KG1 (cell line): Measurements from ENCODE around the gene PRDM11.

Source experiments
- DNase-seq: peaks from one replicate; lab custom pipeline; 2025; lab: John Stamatoyannopoulos, UW

PRDM11 gene

GRCh38 chr11:45212566-45213315 lies 66.3 kb downstream of the PRDM11 start:
- no peak for DNase-seq

DNA sequence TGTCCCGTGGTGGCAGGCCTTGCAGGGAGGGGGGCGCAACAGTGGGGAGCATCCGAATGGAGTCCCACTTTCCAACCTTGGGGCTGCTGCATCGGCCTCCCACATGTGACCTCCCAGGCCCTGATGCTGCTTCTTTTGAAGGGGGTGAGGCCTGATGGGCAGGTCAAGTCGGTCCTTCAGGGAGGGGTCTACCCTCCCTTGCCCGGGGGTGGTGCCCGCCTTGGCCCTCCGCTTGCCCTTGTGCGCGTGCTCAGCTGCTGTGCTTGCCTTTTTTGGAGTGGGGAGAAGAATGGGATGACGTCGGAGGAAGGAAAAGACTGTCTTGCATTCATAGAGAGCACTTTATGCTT lies 66.9 kb downstream of the PRDM11 start:
- no peak for DNase-seq

DNA sequence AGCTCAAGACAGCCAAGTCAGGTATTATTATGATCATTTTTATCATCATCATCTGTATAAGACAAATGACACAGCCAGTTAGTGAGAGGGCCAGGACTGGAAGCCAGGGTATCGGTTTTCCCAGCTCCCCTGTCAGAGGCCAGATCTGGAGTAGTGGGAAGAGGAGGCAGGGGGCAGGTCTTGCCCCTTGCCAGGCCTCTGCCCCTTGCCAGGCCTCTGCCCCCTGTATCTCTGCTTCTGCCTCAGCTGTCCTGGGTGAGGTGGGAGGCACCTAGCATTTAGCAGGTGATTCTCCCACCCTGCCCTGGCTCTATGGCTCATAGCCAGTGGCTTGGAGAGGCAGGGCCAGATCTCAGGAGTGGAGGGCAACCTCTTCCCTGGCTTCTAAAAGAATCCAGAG lies 67.3 kb downstream of the PRDM11 start:
- no peak for DNase-seq

- DNase-seq, result no peak
Measured at GRCh38 chr11:45215098-45215865, 68.8 kb downstream of the PRDM11 start.

DNA sequence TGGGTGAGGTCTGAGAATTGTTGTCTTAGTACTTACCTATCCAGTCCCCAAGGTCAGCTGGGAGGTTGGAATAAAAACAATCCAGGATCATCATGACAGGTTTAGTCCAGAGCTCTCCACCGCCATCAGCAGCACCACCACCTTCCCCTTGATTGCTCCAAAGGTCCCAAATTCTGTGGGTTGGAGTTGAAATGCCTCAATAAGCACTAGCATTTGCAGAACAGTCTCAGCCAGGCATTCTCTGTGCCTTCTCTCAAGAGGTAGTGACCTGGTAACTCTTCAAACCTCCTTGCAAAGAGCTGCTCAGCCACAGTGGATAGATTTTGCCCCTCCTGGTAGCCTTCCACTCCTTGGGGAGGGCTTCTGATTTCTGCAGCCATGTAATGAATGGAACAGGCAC lies 69.6 kb downstream of the PRDM11 start:
- DNase-seq, result no peak

GRCh38 chr11:45216901-45217300 lies 70.5 kb downstream of the PRDM11 start:
- no peak for DNase-seq

GRCh38 chr11:45217991-45218390 lies 71.6 kb downstream of the PRDM11 start:
- DNase-seq, result no peak

DNA sequence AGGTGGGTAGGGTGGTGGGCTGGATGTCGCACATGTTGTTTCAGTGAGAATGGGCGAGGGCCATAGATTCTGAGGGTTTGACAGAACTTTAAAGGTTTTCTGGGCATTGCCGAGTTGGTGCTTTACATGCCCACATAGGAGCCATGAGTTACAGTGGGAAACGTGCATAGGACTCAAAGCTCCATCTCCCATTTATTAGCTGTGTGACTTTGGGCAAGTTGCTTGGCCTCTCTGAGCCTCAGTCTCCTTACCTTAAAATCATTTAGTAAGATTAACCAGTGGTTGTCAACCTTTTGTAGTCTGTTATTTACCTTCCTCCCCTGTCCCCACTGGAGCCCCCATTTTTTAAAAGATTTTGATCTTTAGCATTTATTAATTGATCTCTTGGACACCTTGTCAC lies 72.3 kb downstream of the PRDM11 start:
- no peak for DNase-seq

DNA sequence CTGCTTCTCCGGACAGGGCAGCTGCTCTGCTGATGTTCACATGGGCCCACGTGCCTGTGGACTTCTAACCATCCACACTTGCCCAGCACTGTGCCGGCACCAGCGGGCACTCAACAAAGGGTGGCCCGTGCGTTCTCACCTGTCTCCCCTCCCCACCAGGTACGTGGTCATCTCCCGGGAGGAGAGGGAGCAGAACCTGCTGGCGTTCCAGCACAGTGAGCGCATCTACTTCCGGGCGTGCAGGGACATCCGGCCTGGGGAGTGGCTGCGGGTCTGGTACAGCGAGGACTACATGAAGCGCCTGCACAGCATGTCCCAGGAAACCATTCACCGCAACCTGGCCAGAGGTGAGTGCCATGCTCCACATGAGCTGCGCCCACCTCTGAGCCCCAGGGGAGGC lies 73.0 kb downstream of the PRDM11 start:
- no peak for DNase-seq

- no peak for DNase-seq
Measured at GRCh38 chr11:45223496-45223895, 77.1 kb downstream of the PRDM11 start.

GRCh38 chr11:45224766-45225165 lies 78.3 kb downstream of the PRDM11 start:
- DNase-seq, result no peak

DNA sequence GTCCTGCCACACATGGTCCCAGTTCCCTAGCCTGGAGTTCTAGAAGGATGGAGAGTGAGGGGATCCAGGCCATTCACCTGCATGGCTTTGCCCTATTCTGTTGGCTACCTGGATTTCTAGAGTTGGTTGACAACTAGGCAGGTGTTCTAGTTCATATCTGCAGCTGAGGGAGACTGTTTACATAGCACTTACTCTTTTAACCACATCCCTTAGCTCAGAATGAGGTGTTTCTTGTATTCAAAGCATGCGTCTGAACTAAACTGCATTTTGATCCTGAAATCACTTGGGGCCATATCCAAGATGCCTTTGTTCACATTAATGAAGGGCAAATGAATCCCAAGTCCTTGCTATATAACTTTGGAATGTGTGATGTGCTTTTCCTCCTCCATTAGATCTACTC lies 78.8 kb downstream of the PRDM11 start:
- no peak for DNase-seq

DNA sequence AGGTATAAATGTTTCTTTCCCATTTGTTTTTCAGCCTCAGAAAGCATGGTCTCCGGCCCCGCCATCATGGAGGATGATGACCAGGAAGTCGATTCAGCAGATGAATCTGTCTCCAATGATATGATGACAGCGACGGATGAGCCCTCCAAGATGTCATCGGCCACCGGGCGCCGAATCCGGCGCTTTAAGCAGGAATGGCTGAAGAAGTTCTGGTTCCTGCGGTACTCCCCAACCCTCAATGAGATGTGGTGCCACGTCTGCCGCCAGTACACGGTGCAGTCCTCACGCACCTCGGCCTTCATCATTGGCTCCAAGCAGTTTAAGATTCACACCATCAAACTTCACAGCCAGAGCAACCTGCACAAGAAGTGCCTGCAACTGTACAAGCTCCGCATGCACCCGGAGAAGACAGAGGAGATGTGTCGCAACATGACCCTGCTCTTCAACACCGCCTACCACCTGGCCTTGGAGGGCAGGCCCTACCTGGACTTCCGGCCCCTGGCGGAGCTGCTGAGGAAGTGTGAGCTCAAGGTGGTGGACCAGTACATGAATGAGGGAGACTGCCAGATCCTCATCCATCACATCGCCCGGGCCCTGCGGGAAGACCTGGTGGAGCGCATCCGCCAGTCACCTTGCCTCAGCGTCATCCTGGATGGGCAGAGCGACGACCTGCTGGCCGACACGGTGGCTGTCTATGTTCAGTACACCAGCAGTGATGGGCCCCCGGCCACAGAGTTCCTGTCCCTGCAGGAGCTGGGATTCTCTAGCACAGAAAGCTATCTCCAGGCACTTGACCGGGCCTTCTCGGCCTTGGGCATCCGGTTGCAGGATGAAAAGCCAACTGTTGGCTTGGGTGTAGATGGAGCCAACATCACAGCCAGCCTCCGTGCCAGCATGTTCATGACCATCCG lies 79.8 kb downstream of the PRDM11 start:
- no peak for DNase-seq

DNA sequence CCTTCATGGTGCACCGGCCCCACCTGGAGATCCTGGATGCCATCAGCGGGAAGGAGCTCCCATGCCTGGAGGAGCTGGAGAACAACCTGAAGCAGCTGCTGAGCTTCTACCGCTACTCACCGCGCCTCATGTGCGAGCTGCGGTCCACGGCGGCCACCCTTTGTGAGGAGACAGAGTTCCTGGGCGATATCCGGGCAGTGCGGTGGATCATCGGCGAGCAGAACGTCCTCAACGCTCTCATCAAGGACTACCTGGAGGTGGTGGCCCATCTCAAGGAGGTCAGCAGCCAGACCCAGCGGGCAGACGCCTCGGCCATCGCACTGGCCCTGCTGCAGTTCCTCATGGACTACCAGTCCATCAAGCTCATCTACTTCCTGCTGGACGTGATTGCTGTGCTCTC lies 80.5 kb downstream of the PRDM11 start:
- DNase-seq, result no peak

DNA sequence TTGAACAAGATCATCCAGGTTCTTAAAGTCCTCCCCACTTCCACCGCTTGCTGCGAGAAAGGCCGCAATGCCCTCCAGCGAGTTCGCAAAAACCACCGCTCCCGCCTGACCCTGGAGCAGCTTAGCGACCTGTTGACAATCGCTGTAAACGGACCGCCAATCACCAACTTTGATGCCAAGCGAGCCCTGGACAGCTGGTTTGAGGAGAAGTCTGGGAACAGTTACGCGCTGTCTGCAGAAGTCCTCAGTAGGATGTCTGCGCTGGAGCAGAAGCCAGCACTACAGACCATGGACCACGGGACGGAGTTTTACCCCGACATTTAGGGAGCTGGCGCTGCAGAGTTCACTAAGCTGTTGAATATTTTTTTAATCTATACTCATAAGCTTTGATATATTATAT lies 81.4 kb downstream of the PRDM11 start:
- no peak for DNase-seq

- DNase-seq, result no peak
Measured at GRCh38 chr11:45229401-45230020, 83.1 kb downstream of the PRDM11 start.

GRCh38 chr11:45232341-45233080 lies 86.1 kb downstream of the PRDM11 start:
- no peak for DNase-seq

- peak; percentile 10 for DNase-seq
Measured at GRCh38 chr11:45233121-45233803, 86.8 kb downstream of the PRDM11 start.

GRCh38 chr11:45233804-45234170 lies 87.3 kb downstream of the PRDM11 start:
- no peak for DNase-seq

DNA sequence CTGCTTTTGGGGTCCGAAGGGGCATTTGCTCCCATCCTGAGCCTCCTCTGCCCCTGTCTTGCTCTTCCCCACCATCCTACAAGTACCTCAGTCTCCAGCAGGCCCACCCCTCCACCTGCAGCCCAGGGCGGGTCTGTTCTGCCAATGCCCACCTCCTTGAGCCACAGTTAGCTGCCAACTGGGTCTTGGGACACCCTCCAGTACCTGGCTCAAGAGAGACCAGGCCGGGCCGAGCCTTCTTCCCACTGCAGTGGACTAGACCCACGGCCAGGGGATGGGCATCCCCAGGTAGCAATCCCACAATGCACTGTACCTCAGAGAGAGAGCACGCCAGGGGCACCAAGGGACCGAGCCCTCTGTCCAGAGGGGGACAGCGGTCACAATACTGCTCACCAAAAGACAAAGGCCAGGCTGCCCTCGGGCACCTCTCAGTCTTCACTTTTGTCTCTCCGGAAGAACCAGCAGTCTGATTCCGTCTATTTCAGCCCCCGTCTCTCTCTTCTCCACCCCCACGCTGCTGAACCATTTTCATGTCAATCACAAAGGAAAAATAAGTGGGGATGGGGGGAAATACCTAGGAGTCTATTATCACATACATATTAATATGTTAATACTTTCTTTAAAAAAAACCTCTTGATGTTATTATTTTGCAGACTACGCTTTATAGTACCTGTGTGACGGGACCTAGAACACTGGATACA lies 88.0 kb downstream of the PRDM11 start:
- DNase-seq, result no peak
